ENCODE data around the gene TLR5.

The TLR5 gene

DNA sequence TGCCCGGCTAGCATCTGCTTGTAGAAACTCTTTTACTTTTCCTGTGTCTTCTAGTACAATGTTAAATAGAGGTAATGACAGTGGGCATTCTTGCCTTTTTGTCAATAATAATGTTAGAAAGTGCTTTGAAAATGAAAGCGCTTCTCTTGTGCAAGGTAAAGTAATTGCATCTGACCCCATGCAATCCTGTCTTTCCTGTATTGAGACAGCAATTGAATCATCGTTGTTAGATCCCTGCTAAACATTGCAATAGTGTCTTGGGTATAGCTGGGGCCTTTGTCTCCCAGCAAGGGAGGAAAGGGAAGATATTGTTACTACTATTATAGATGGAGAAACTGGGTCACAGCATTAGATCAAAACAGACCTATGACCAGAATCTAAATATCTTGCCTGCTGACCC lies 80.9 kb downstream of the TLR5 start:
- DNase-seq = no peak

DNA sequence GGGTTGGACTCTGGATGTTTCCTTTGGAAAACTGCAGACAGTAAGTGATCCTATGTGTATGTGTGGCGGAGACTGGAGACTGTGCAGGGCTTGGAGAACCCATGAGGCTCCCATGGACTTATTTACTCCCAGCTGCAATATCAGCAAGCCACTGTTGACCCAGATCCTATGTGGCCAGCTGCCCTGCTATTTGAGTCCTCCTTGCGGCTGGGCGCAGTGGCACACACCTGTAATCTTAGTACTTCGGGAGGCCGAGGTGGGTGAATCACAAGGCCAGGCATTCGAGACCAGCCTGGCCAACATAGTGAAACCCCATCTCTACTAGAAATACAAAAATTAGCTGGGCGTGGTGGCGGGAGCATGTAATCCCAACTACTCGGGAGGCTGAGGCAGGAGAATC lies 83.5 kb downstream of the TLR5 start:
- no peak for DNase-seq

Data from NCI-H748 treated with DMSO at 0.1 percent for 48 hours (cell line).